Measurements from ENCODE around the gene DNHD1.

The DNHD1 gene

GRCh38 chr11:6498121-6498520, 1.0 kb downstream of the DNHD1 start:
- DNase-seq (ENCODE audit: extremely low spot score): no peak
- CTCF ChIA-PET: no interaction called here
- POLR2A ChIA-PET: interaction anchor here (1.0 kb wide), 1 partner anchor 17 kb away, joined by 3 read pairs; the partner anchor contains the start of genes ARFIP2 and TIMM10B
- no peak for TF ChIP-seq FOXM1 (IDR thresholded peaks at IDR 0.05; ENCODE audit: borderline replicate concordance)

- POLR2A ChIA-PET: no interaction called here
- no peak for DNase-seq (ENCODE audit: extremely low spot score)
- TF ChIP-seq CTBP1 (IDR thresholded peaks at IDR 0.05; ENCODE audit: borderline replicate concordance) (no peak), LEF1 (IDR thresholded peaks at IDR 0.05; ENCODE audit: borderline replicate concordance) (no peak), TARDBP (IDR thresholded peaks at IDR 0.05) (no peak), ZNF384 (IDR thresholded peaks at IDR 0.05) (no peak), BHLHE40 (IDR thresholded peaks at IDR 0.05; ENCODE audit: borderline replicate concordance) (no peak), FOXK2 (IDR thresholded peaks at IDR 0.05) (no peak), SP1 (IDR thresholded peaks at IDR 0.05) (no peak), L3MBTL2 (conservative IDR thresholded peaks at IDR 0.05) (no peak), FOXA1 (IDR thresholded peaks at IDR 0.05) (no peak)
- CTCF ChIA-PET: interaction anchor here (1.1 to 1.3 kb wide), 2 partner anchors 60 to 135 kb away, joined by 3 to 5 read pairs; no protein-coding TSS in a partner anchor
Observed at GRCh38 chr11:6498544-6498943, 1.5 kb downstream of the DNHD1 start.

- POLR2A ChIA-PET: no interaction called here
- TF ChIP-seq PKNOX1 (IDR thresholded peaks at IDR 0.05) (no peak), L3MBTL2 (conservative IDR thresholded peaks at IDR 0.05) (no peak), FOXA1 (IDR thresholded peaks at IDR 0.05) (no peak), BHLHE40 (IDR thresholded peaks at IDR 0.05; ENCODE audit: borderline replicate concordance) (no peak), TARDBP (IDR thresholded peaks at IDR 0.05) (no peak), ARNT (IDR thresholded peaks at IDR 0.05) (no peak)
- CTCF ChIA-PET: no interaction called here
- no peak for DNase-seq (ENCODE audit: extremely low spot score)
Observed at GRCh38 chr11:6502382-6502781, 5.3 kb downstream of the DNHD1 start.

- POLR2A ChIA-PET: no interaction called here
Observed at GRCh38 chr11:6504166-6504565, 7.1 kb downstream of the DNHD1 start.

GRCh38 chr11:6505577-6506240, 8.6 kb downstream of the DNHD1 start:
- DNase-seq (ENCODE audit: extremely low spot score): peak; percentile 29
- CTCF ChIA-PET: interaction anchor here (0.7 to 1.5 kb wide), 4 partner anchors 10 to 126 kb away, joined by 3 to 8 read pairs (median 3); no protein-coding TSS in a partner anchor
- TF ChIP-seq PKNOX1 (IDR thresholded peaks at IDR 0.05) (no peak), SP1 (IDR thresholded peaks at IDR 0.05) (no peak), NFRKB (IDR thresholded peaks at IDR 0.05) (no peak), FOXA1 (IDR thresholded peaks at IDR 0.05) (no peak), ZNF384 (IDR thresholded peaks at IDR 0.05) (no peak), L3MBTL2 (conservative IDR thresholded peaks at IDR 0.05) (no peak), LEF1 (IDR thresholded peaks at IDR 0.05; ENCODE audit: borderline replicate concordance) (no peak), HDGF (IDR thresholded peaks at IDR 0.05; ENCODE audit: borderline replicate concordance) (no peak), BHLHE40 (IDR thresholded peaks at IDR 0.05; ENCODE audit: borderline replicate concordance) (no peak), CTBP1 (IDR thresholded peaks at IDR 0.05; ENCODE audit: borderline replicate concordance) (no peak), ELF4 (IDR thresholded peaks at IDR 0.05) (no peak), FOXK2 (IDR thresholded peaks at IDR 0.05) (no peak), SUZ12 (IDR thresholded peaks at IDR 0.05) (no peak), FOXM1 (IDR thresholded peaks at IDR 0.05; ENCODE audit: borderline replicate concordance) (no peak), ARNT (IDR thresholded peaks at IDR 0.05) (no peak), TARDBP (IDR thresholded peaks at IDR 0.05) (no peak)
- POLR2A ChIA-PET: no interaction called here

More at GRCh38 chr11:6504166-6504565, 7.1 kb downstream of the DNHD1 start:
- CTCF ChIA-PET: interaction anchor here (1.5 kb wide), 1 partner anchor 125 kb away, joined by 8 read pairs; no protein-coding TSS in a partner anchor
- TF ChIP-seq CTBP1 (IDR thresholded peaks at IDR 0.05; ENCODE audit: borderline replicate concordance): no peak
- TF ChIP-seq NFRKB (IDR thresholded peaks at IDR 0.05): no peak
- DNase-seq (ENCODE audit: extremely low spot score): no peak

- TF ChIP-seq TARDBP (IDR thresholded peaks at IDR 0.05) (no peak), BHLHE40 (IDR thresholded peaks at IDR 0.05; ENCODE audit: borderline replicate concordance) (no peak), PKNOX1 (IDR thresholded peaks at IDR 0.05) (no peak), SUZ12 (IDR thresholded peaks at IDR 0.05) (no peak), HDGF (IDR thresholded peaks at IDR 0.05; ENCODE audit: borderline replicate concordance) (no peak), ZNF384 (IDR thresholded peaks at IDR 0.05) (no peak), FOXM1 (IDR thresholded peaks at IDR 0.05; ENCODE audit: borderline replicate concordance) (no peak), NFRKB (IDR thresholded peaks at IDR 0.05) (no peak), LEF1 (IDR thresholded peaks at IDR 0.05; ENCODE audit: borderline replicate concordance) (no peak), SP1 (IDR thresholded peaks at IDR 0.05) (no peak), ARNT (IDR thresholded peaks at IDR 0.05) (no peak), FOXA1 (IDR thresholded peaks at IDR 0.05) (no peak), ELF4 (IDR thresholded peaks at IDR 0.05) (no peak), CTBP1 (IDR thresholded peaks at IDR 0.05; ENCODE audit: borderline replicate concordance) (no peak), FOXK2 (IDR thresholded peaks at IDR 0.05) (no peak), L3MBTL2 (conservative IDR thresholded peaks at IDR 0.05) (no peak)
- CTCF ChIA-PET: no interaction called here
- DNase-seq (ENCODE audit: extremely low spot score): no peak
- POLR2A ChIA-PET: no interaction called here
Observed at GRCh38 chr11:6516865-6517264, 19.8 kb downstream of the DNHD1 start.

Data from HEK293T (cell line).